ENCODE results near the gene BYSL.
"Not testable (repeated sequence)": the region's sequence is repeated elsewhere in the genome, so short reads cannot be mapped to it uniquely, and the experiment has no call there.

BYSL gene

GRCh38 chr6:41941280-41942066 is 20.2 kb downstream of the BYSL start, which contains the start of gene CCND3:
Gene CCND3 (minus strand): TSS chr6:41941808. CDS start chr6:41941649, 159 bp downstream.
- in situ Hi-C loops (cut with MboI; ENCODE audit: low sequenced_read_pairs): no loop called here

- in situ Hi-C loops (cut with MboI; ENCODE audit: low sequenced_read_pairs): no loop called here
These were observed 21.0 kb downstream of the BYSL start for GRCh38 chr6:41942067-41942851.

- in situ Hi-C loops (cut with MboI; ENCODE audit: low sequenced_read_pairs): not testable (repeated sequence)
These were observed 21.6 kb downstream of the BYSL start for GRCh38 chr6:41942882-41943281.

- in situ Hi-C loops (cut with MboI; ENCODE audit: low sequenced_read_pairs): no loop called here
These were observed 22.2 kb downstream of the BYSL start for GRCh38 chr6:41943456-41943855.

- in situ Hi-C loops (cut with MboI; ENCODE audit: low sequenced_read_pairs): no loop called here
These were observed 26.4 kb downstream of the BYSL start for GRCh38 chr6:41947581-41948220.

GRCh38 chr6:41954668-41955067 is 33.4 kb downstream of the BYSL start:
- in situ Hi-C loops (cut with MboI; ENCODE audit: low sequenced_read_pairs): no loop called here

GRCh38 chr6:41955412-41955811 is 34.1 kb downstream of the BYSL start:
- in situ Hi-C loops (cut with MboI; ENCODE audit: low sequenced_read_pairs): no loop called here

GRCh38 chr6:41957117-41957516 is 35.8 kb downstream of the BYSL start:
- in situ Hi-C loops (cut with MboI; ENCODE audit: low sequenced_read_pairs): no loop called here

- in situ Hi-C loops (cut with MboI; ENCODE audit: low sequenced_read_pairs): no loop called here
These were observed 36.9 kb downstream of the BYSL start for GRCh38 chr6:41958022-41958856.

GRCh38 chr6:41960028-41960427 is 38.7 kb downstream of the BYSL start:
- in situ Hi-C loops (cut with MboI; ENCODE audit: low sequenced_read_pairs): no loop called here

GRCh38 chr6:41963371-41963770 is 42.1 kb downstream of the BYSL start:
- in situ Hi-C loops (cut with MboI; ENCODE audit: low sequenced_read_pairs): no loop called here

- in situ Hi-C loops (cut with MboI; ENCODE audit: low sequenced_read_pairs): no loop called here
These were observed 43.0 kb downstream of the BYSL start for GRCh38 chr6:41964201-41964887.

- in situ Hi-C loops (cut with MboI; ENCODE audit: low sequenced_read_pairs): no loop called here
These were observed 44.3 kb downstream of the BYSL start for GRCh38 chr6:41965429-41966213.

GRCh38 chr6:41966214-41966920 is 45.1 kb downstream of the BYSL start:
- in situ Hi-C loops (cut with MboI; ENCODE audit: low sequenced_read_pairs): no loop called here

- in situ Hi-C loops (cut with MboI; ENCODE audit: low sequenced_read_pairs): no loop called here
These were observed 45.6 kb downstream of the BYSL start for GRCh38 chr6:41966961-41967311.

- in situ Hi-C loops (cut with MboI; ENCODE audit: low sequenced_read_pairs): no loop called here
These were observed 46.3 kb downstream of the BYSL start for GRCh38 chr6:41967312-41968287.

- in situ Hi-C loops (cut with MboI; ENCODE audit: low sequenced_read_pairs): no loop called here
These were observed 49.1 kb downstream of the BYSL start for GRCh38 chr6:41970436-41970846.

GRCh38 chr6:41972826-41973225 is 51.5 kb downstream of the BYSL start:
- in situ Hi-C loops (cut with MboI; ENCODE audit: low sequenced_read_pairs): no loop called here

Data from HL-60/S4 treated with retinoic acid at 250 ng/mL for 4 days and 3 days (cell line).